Measurements from ENCODE around the gene SMO.
"Not testable (repeated sequence)": the region's sequence is repeated elsewhere in the genome, so short reads cannot be mapped to it uniquely, and the experiment has no call there.

Gene SMO

GRCh38 chr7:129240119-129240820, 51.8 kb downstream of the SMO start:
- no peak for DNase-seq

- DNase-seq, result no peak
Measured at GRCh38 chr7:129244220-129244619, 55.8 kb downstream of the SMO start.

DNA sequence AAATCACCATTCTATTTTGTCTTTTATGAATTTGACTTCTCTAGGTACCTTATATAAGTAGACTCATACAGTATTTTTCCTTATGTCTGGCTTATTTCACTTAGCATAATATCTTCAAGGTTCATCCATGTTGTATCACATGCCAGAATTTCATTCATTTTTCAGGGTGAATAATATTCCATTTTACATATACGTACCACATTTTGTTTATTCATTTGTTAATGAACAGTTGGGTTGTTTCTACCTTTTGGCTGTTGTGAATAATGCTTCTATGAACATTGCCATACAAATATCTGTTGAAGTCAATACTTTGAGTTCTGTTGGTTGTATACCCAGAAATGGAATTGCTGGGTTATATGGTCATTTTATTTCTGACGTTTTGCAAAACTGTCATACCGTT, 57.1 kb downstream of the SMO start:
- no peak for DNase-seq

GRCh38 chr7:129247087-129247486, 58.7 kb downstream of the SMO start:
- no peak for DNase-seq

DNA sequence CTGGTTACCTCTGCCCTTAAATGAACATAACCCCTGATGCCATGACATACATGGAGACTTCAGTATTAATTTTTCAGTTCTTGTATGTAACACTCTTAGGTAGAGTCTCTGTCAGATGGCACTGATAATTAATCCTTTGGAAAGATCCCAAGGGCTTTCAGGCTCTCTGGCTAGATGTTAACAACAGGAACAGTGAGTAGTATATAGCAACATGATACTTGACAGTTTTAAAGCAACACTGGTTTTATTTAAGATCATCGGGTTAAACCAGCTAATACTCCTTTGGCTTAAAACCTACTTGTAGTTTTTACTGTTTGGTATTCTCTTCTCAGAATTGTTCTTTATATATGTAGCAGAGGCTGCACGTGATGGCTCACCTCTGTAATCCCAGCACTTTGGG, 63.7 kb downstream of the SMO start:
- DNase-seq, result no peak

- DNase-seq, result not testable (repeated sequence)
Measured at GRCh38 chr7:129252603-129253002, 64.2 kb downstream of the SMO start.

DNA sequence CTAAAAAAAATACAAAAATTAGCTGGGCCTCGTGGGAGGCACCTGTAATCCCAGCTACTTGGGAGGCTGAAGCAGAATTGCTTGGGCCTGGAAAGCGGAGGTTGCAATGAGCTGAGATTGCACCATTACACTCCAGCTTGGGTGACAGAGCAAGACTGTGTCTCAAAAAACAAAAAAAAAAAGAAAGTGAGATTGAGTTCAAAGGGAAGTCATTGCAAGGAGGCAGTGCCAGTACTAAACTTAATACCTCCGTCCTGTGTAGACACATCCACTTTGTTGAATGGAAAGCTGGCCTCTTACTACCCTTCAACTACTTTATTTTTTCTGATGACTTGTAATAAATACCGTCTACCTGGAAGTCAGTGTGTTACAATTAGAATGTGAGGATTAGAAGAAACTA, 67.4 kb downstream of the SMO start:
- no peak for DNase-seq

DNA sequence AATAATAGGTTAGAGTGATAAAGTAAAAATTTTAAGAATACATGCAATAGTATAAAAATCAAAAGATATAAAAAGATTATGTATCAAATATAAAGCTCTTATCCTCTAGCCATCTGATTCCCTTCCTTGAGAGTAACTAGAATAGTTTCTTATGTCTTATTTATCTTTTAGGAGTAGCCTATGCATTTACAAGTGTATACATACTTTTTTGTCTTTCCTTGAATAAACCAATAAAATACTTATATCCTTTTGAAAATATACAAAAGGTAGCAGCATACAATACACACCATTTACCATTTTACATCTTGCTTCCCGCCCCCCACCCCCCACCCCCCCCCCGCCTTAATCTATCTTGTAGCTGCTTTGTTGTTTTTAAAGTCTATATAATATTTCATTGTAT, 67.8 kb downstream of the SMO start:
- DNase-seq, result no peak

DNA sequence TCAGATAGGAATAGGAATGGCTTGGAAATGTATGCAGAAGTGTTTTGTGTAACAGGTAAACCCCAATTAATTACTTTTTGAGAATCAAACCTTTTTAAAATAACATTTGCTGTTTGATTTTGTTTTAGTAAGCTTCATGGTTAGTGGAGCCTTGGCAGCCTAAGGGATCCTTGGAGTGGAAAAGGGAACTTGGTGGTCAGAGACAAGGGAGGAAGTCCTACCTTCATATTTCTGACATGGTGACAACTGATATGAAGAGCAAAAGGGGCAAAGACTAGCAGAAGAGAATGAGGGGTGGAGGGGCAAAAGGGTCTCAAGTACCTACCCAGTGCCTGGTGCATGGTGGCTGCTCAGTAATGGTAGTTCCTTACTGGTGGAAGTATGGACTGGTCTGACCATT, 68.7 kb downstream of the SMO start:
- DNase-seq, result peak; percentile 19

GRCh38 chr7:129258649-129259389, 70.4 kb downstream of the SMO start:
- DNase-seq, result no peak

DNA sequence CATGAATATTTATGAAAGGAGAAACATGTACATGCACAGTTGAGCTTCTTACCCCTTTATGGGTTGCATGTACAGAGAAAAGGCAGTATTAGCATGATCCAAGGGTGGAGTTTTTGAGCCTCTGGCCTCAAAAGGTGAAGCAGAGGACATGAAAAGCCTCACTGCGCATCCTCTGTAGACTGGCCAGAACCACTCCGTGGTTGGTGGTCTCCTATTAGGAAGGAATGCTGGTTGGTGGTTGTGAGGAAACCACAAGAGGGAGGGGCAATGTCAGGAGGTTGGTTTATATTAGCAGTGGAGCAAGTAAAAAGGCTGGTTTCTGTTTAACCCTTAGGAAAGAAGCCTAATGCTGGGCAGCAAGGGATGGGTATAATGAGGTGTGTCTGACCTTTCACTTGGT, 73.9 kb downstream of the SMO start:
- peak; percentile 25 for DNase-seq
